Measurements from ENCODE around the gene SNAPC4.

- TF ChIP-seq, protein P1, sequence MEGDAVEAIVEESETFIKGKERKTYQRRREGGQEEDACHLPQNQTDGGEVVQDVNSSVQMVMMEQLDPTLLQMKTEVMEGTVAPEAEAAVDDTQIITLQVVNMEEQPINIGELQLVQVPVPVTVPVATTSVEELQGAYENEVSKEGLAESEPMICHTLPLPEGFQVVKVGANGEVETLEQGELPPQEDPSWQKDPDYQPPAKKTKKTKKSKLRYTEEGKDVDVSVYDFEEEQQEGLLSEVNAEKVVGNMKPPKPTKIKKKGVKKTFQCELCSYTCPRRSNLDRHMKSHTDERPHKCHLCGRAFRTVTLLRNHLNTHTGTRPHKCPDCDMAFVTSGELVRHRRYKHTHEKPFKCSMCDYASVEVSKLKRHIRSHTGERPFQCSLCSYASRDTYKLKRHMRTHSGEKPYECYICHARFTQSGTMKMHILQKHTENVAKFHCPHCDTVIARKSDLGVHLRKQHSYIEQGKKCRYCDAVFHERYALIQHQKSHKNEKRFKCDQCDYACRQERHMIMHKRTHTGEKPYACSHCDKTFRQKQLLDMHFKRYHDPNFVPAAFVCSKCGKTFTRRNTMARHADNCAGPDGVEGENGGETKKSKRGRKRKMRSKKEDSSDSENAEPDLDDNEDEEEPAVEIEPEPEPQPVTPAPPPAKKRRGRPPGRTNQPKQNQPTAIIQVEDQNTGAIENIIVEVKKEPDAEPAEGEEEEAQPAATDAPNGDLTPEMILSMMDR (IDR thresholded peaks at IDR 0.05) = no peak
- TF ChIP-seq POLR2A (IDR thresholded peaks at IDR 0.05) = no peak
- no peak for TF ChIP-seq EP300 (IDR thresholded peaks at IDR 0.05)
These were observed 29.2 kb upstream of the SNAPC4 start for GRCh38 chr9:136429075-136429628.

Data from sigmoid colon (tissue), 4 donors.